Transverse colon (tissue), 4 donors: ENCODE results near the gene CPA5. TPM values are rescaled to one million over a fixed set of nuclear protein-coding genes. Genes with fewer than 3 reads are reported as not detected.

Experiments
- DNase-seq: peaks from one replicate; pipeline ENCODE4 v3.0.0-alpha.2; 2019
- H3K27ac ChIP-seq, 4 donors: fragments of 200-600 bp; sonication (generic); 2 replicates each; pipeline ENCODE4 v1.5.1; 2016 to 2018; ENCODE audit warnings: inconsistent platforms in 4 of 4
- H3K27me3 ChIP-seq: fragments of 200-600 bp; sonication (generic); 2 replicates; pipeline ENCODE4 v1.5.1; 2017; ENCODE audit warnings: inconsistent platforms
- H3K36me3 ChIP-seq, 4 donors: fragments of 200-600 bp; sonication (generic); 2 replicates each; pipeline ENCODE4 v1.5.1; 2017 to 2019; ENCODE audit warnings: inconsistent platforms in 4 of 4
- H3K4me1 ChIP-seq, 4 donors: fragments of 200-600 bp; sonication (generic); 2 replicates each; pipeline ENCODE4 v1.5.1; 2017 to 2020; ENCODE audit warnings: inconsistent platforms in 4 of 4
- H3K4me3 ChIP-seq, 4 donors: fragments of 200-600 bp; sonication (generic); 1 replicate in 1 of 4; 2 replicates in 3 of 4; pipeline versions ENCODE4 v1.5.1 to v1.6.1; 2017 to 2019; ENCODE audit warnings: inconsistent platforms in 4 of 4
- H3K9me3 ChIP-seq, 2 donors: fragments of 200-600 bp; sonication (generic); 2 replicates each; pipeline ENCODE4 v1.5.1; 2017 to 2019; ENCODE audit warnings: inconsistent platforms in 2 of 2
- EP300 ChIP-seq: sonication (generic); formaldehyde crosslinking; IDR thresholded peaks from one replicate; pipeline ENCODE4 v1.6.1; 2017; ENCODE audit warnings: antibody characterized with exemption, low read depth
- POLR2A ChIP-seq: fragments of 450-650 bp; IDR thresholded peaks from one replicate; pipeline ENCODE4 v1.6.1; 2016; ENCODE audit warnings: antibody characterized with exemption, mild to moderate bottlenecking, moderate library complexity
- POLR2AphosphoS5 ChIP-seq, 3 donors: sonication (generic); formaldehyde crosslinking; IDR thresholded peaks; one replicate each; pipeline ENCODE4 v1.6.1; 2016; ENCODE audit warnings: antibody characterized with exemption in 3 of 3
- WGBS, 2 donors: methylation state at CpG; one replicate each; pipeline ENCODE4 v1.1.5; 2018; ENCODE audit warnings: low coverage in 1 of 2; 5-methylcytosine and 5-hydroxymethylcytosine counted together
- in situ Hi-C, 4 donors: fragments of 200-750 bp; cut with MboI; loops; one replicate each; pipeline versions ENCODE4 v1.15.0 to v1.15.1; 2017; ENCODE audit warnings: low sequenced_read_pairs in 3 of 4, low pct_ligation_motif_present in 1 of 4, low pct_unique_long_range_greater_than_20kb in 1 of 4
- intact Hi-C: fragments of 100-400 bp; cut with DNase I; formaldehyde crosslinking; loops from one replicate; pipeline ENCODE4 v1.15.1; 2023; ENCODE audit warnings: low total_unique reads
- total RNA-seq, 4 donors: library from RNA; depleted of rRNA; stranded (reverse); fragments of >200 nt; gene quantifications; one replicate each; pipeline ENCODE4 v1.1.0, GENCODE V29; 2016
- TF ChIP-seq, protein P1 (sequence below), 5 experiments: fragments of 200-600 bp in 3 of 5; fragments of 450-650 bp in 2 of 5; sonication (generic) in 3 of 5; IDR thresholded peaks; 1 replicate in 2 of 5; 2 replicates in 3 of 5; pipeline ENCODE4 v1.5.1; 2016 to 2017; ENCODE audit warnings: antibody characterized with exemption in 5 of 5, inconsistent platforms in 3 of 5, mild to moderate bottlenecking in 2 of 5, moderate library complexity in 1 of 5

The CPA5 gene
- total RNA-seq, 4 donors from 2014 or later, result not detected

DNA sequence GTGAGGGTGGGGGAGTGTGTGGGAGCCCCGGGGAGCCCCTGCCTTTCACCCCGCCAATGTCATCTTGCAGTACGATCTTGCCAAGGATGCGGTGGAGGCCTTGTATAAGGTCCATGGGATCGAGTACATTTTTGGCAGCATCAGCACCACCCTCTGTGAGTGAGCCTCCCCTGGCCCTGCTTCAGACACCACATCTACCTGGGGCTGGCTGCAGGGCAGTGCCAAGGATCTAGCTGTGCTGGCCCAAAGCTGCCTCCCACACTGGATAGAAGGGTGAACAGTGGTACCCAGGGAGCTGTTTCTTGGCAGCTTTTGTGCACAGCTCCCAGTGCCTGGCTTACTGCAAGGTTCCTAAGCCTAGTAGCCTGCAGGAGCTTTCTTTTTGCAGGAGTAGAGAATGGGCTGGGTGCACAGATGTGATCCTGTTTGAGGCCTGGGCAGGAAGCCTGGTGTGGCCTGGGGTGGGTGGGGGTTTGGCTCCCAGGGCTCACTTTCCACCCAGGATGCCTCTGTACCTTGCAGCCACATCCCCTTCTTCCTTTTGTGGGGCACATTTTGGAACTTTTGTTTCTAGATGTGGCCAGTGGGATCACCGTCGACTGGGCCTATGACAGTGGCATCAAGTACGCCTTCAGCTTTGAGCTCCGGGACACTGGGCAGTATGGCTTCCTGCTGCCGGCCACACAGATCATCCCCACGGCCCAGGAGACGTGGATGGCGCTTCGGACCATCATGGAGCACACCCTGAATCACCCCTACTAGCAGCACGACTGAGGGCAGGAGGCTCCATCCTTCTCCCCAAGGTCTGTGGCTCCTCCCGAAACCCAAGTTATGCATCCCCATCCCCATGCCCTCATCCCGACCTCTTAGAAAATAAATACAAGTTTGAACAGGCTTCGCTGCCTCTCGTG lies 23.5 kb downstream of the CPA5 start:
- H3K27me3 ChIP-seq, result no peaks in the 10 kb centered on the region
- 91% methylated on average over 18 of the region's 19 CpGs; no CpG with 5 or more reads in 1 of the 2 donors for WGBS, 2 donors
- intact Hi-C loops, result no loop called here
- peaks cover 5 to 32% (median 11%) of the 10 kb centered on the region in 4 donors for H3K4me1 ChIP-seq
- DNase-seq, result no peak
- H3K27ac ChIP-seq, result no peak overlapping the region
- no peaks in the 10 kb centered on the region for H3K36me3 ChIP-seq
- TF ChIP-seq EP300, result no peak
- TF ChIP-seq POLR2A, result no peak
- no peak for TF ChIP-seq POLR2AphosphoS5 (IDR thresholded peaks at IDR 0.05)
- TF ChIP-seq, protein P1, sequence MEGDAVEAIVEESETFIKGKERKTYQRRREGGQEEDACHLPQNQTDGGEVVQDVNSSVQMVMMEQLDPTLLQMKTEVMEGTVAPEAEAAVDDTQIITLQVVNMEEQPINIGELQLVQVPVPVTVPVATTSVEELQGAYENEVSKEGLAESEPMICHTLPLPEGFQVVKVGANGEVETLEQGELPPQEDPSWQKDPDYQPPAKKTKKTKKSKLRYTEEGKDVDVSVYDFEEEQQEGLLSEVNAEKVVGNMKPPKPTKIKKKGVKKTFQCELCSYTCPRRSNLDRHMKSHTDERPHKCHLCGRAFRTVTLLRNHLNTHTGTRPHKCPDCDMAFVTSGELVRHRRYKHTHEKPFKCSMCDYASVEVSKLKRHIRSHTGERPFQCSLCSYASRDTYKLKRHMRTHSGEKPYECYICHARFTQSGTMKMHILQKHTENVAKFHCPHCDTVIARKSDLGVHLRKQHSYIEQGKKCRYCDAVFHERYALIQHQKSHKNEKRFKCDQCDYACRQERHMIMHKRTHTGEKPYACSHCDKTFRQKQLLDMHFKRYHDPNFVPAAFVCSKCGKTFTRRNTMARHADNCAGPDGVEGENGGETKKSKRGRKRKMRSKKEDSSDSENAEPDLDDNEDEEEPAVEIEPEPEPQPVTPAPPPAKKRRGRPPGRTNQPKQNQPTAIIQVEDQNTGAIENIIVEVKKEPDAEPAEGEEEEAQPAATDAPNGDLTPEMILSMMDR (IDR thresholded peaks at IDR 0.05), result no peak
- no peak overlapping the region for H3K4me3 ChIP-seq
- in situ Hi-C loops, result no loop called here
- no peaks in the 10 kb centered on the region for H3K9me3 ChIP-seq

DNA sequence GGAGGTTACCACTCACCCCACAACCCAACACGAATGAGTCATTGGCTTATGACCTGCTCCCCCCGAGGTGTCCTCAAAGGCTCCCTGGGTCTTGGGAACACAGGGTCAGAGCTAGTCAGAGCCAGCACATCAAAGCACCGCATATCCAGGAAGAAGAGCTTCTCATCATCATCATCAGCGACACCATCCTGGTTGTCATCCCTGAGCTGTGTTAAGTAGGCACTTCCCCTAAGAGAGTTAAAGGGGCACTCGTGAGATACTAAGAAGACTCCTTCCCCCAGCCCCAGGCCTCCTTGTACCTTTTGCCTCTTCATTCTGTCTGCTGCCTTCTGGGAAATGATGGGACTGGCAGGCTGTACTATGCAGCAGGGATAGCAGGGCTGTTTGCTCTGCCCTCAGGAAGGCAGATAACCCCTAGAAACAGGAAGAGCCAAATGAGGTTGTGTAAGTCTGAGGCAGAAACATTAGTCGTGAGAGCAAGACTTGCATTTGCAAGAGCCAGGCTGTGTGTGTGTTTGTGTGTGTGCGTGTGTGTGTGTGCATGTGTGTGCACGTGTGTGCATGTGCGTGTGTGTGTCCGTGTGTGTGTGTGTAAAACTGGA lies 24.6 kb downstream of the CPA5 start:
- DNase-seq, result no peak

DNA sequence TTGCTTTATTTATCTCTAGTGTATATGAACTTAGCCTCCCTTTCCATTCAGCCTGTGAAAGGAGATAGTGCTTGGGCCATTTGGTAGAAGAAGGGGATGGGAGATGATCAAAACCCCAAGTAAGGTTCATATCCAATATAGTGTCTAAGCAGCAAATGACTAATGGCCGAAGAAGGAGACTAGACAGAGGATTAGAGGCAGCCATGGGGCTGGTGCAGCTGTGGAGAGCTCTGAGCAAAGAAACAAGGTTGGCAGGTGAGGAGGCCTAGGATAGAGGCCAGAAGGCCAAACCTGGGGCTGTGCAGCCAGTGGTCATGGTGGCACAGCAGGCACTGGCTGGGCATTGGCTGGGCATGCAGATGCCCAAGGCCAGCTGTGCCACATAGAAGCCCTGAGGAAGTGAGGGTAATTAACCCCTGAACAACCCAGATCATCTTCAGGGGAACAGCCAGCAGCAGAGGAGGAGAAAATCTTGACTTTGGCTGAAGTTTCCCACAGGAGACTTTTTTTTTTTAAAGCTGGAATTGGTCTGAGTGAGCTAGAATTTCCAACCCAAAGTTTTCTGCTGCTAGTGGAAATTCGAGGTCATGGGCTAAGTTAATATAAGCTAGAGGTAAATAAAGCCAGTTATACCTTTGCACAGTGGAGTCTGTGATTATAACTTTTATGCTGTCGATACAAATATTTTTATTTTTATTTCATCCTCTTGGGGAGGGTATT lies 25.4 kb downstream of the CPA5 start:
- in situ Hi-C loops, result no loop called here
- peak overlapping the region in 2 of 4 donors; percentile 5 to 38 for H3K27ac ChIP-seq
- TF ChIP-seq EP300, result no peak
- TF ChIP-seq POLR2AphosphoS5 (IDR thresholded peaks at IDR 0.05), result no peak
- no peak for TF ChIP-seq POLR2A
- TF ChIP-seq, protein P1 (IDR thresholded peaks at IDR 0.05), result no peak
- intact Hi-C loops, result no loop called here
- no peak overlapping the region for H3K4me3 ChIP-seq
- no peaks in the 10 kb centered on the region for H3K27me3 ChIP-seq
- H3K4me1 ChIP-seq, result peaks cover 7 to 43% (median 19%) of the 10 kb centered on the region in 4 donors
- 72 to 84% methylated on average over 3 of the region's 3 CpGs for WGBS, 2 donors
- H3K9me3 ChIP-seq, result no peaks in the 10 kb centered on the region
- H3K36me3 ChIP-seq, result no peaks in the 10 kb centered on the region
- no peak for DNase-seq

More for the DNA sequence above, 24.6 kb downstream of the CPA5 start:
- intact Hi-C loops (no loop called here), in situ Hi-C loops (no loop called here)
- Histone ChIP-seq H3K27ac (peak overlapping the region in 1 of 4 donors; percentile 28), H3K36me3 (no peaks in the 10 kb centered on the region), H3K4me3 (no peak overlapping the region), H3K27me3 (no peaks in the 10 kb centered on the region), H3K9me3 (no peaks in the 10 kb centered on the region), H3K4me1 (peaks cover 7 to 41% (median 18%) of the 10 kb centered on the region in 4 donors)
- no peak for TF ChIP-seq POLR2AphosphoS5 (IDR thresholded peaks at IDR 0.05)
- TF ChIP-seq, protein P1 (IDR thresholded peaks at IDR 0.05), result no peak
- no peak for TF ChIP-seq EP300
- no peak for TF ChIP-seq POLR2A
- 63 to 65% methylated on average over 6 to 10 of the region's 10 CpGs for WGBS, 2 donors

DNA sequence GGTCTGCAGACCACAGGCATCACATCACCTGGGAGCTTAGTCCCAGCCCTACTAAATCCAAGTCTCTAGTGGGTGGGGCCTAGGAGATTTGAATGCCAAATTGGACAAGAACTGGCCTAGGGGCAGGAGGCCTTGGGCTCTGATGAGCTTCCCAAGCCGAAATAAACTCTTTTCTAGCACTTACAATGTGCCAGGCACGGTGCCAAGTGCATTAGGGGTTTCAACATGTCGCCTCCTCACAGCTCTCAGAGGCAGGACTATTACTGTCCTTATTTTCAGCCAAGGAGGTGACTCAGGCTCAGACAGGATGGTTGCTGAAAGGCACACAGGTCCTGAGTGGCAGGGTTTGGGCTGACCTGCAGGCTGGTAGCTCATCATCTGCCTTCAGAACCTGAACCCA lies 26.4 kb downstream of the CPA5 start:
- Histone ChIP-seq H3K27ac (peak overlapping the region; percentile 26 to 90 (median 86)), H3K4me1 (peaks cover 7 to 39% (median 16%) of the 10 kb centered on the region in 4 donors), H3K4me3 (no peak overlapping the region), H3K27me3 (no peaks in the 10 kb centered on the region), H3K36me3 (no peaks in the 10 kb centered on the region), H3K9me3 (peaks cover 0 to under 1% of the 10 kb centered on the region in 2 donors)
- in situ Hi-C loops (no loop called here), intact Hi-C loops (no loop called here)
- TF ChIP-seq POLR2A (no peak), POLR2AphosphoS5 (IDR thresholded peaks at IDR 0.05) (no peak), EP300 (no peak)
- TF ChIP-seq, protein P1 (IDR thresholded peaks at IDR 0.05), result no peak
- WGBS, 2 donors, result 72% methylated on average over 3 of the region's 3 CpGs; no CpG with 5 or more reads in 1 of the 2 donors
- DNase-seq, result peak; percentile 24
